ENCODE data around the gene TRIM52. TPM values are rescaled to one million over a fixed set of nuclear protein-coding genes. Genes with fewer than 3 reads are reported as not detected.

The TRIM52 gene
- total and polyA plus RNA-seq, 10 of the 15 experiments (the other 5 are each of a cell fraction or from before 2014, with no cell fraction given): 1.4 to 24.3 (median 8.1) TPM

DNA sequence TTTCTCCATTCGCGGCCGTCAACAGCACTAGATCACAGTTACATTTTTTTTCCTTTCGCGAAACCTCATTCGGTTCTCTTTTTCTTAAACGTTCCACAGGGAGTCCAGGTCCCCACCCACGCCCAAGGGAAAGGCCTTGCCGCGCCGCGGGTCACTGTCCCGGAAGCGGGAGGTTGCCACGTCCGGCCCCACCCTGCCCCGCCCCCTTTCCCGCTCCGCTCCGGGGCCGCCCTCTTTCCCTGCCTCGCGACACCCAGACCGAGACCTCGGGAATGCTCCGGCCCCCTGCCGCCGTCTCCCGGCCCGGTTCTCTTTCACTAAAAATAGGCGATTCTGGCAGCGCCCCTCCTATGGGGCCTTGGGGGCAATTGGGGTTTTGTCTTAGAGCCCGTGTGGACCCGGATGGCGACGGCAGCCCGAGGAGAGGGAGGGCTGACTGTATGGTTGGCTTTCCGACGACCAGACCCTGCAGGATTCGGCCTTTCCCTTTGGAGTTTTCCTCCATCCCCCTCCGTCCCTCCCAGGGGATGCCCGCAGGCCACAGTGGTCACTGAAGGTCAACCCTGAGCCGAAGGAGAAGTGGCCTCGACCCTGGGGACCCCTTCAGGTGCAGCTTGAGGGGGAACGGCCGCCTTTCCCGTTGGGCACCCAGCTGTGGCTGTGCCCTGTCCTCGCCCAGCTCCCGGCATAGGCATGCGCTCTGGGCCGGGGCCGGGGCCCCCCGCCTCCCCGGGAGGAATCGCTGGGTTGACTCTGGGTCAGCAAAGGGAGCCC, 14.5 kb downstream of the TRIM52 start (continued):
- TF ChIP-seq TCF12 (IDR thresholded peaks at IDR 0.05; ENCODE audit: low read depth, low read length) (peak; percentile 7; the same call in 1 of the 2 replicates), NFXL1 (IDR thresholded peaks at IDR 0.05; ENCODE audit: borderline replicate concordance) (no peak), SREBF2 (IDR thresholded peaks at IDR 0.05; ENCODE audit: low read length) (0 out of 2 replicates have a peak, but pooled peaks have one; percentile 3), CHD1 (IDR thresholded peaks at IDR 0.05; ENCODE audit: low read depth, low read length) (no peak), HDAC2 (IDR thresholded peaks at IDR 0.05) (no peak), HCFC1 (IDR thresholded peaks at IDR 0.05; ENCODE audit: low read length) (peak; percentile 34; the same call in 1 of the 2 replicates), FOXK2 (IDR thresholded peaks at IDR 0.05) (peak; percentile 70; the same call in 1 of the 2 replicates)
- TF ChIP-seq, protein P1, sequence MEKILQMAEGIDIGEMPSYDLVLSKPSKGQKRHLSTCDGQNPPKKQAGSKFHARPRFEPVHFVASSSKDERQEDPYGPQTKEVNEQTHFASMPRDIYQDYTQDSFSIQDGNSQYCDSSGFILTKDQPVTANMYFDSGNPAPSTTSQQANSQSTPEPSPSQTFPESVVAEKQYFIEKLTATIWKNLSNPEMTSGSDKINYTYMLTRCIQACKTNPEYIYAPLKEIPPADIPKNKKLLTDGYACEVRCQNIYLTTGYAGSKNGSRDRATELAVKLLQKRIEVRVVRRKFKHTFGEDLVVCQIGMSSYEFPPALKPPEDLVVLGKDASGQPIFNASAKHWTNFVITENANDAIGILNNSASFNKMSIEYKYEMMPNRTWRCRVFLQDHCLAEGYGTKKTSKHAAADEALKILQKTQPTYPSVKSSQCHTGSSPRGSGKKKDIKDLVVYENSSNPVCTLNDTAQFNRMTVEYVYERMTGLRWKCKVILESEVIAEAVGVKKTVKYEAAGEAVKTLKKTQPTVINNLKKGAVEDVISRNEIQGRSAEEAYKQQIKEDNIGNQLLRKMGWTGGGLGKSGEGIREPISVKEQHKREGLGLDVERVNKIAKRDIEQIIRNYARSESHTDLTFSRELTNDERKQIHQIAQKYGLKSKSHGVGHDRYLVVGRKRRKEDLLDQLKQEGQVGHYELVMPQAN (conservative IDR thresholded peaks at IDR 0.05): no peak; the same call in 1 of the 2 replicates

Measured in GM12878 (cell line).